IMR-90 (cell line): ENCODE results near the gene CDK18. TPM values are rescaled to one million over a fixed set of nuclear protein-coding genes. Genes with fewer than 3 reads are reported as not detected.

Source experiments
- ATAC-seq: fragments of 200-7000 bp; cut with Tn5 transposase; 2 replicates; pipeline ENCODE4 v1.9.1; 2020; ENCODE audit warnings: low read depth, mild to moderate bottlenecking, moderate library complexity
- BruUV-seq: library from RNA; stranded (reverse); fragments of 400-500 nt; replicated peaks from 2 replicates; lab custom pipeline; 2021; lab: Mats Ljungman, UMichigan
- CTCF ChIA-PET: fragments of 300-600 bp; formaldehyde crosslinking; extraction: SDS; loops from one replicate; lab custom pipeline; 2021; ENCODE audit warnings: antibody characterized with exemption; lab: Yijun Ruan, JAX
- POLR2A ChIA-PET: fragments of 300-600 bp; sonication (Branson Sonifier 250); formaldehyde crosslinking; loops from one replicate; lab custom pipeline; 2022; ENCODE audit warnings: antibody characterized with exemption; ENCODE audit not compliant: unreplicated experiment; lab: Charles Lee
- DNase-seq: peaks from one replicate; pipeline ENCODE4 v3.0.0; 2013
- H2AFZ ChIP-seq: replicated peaks from 2 replicates; pipeline ENCODE3; 2013; ENCODE audit warnings: low read length, mild to moderate bottlenecking; ENCODE audit not compliant: poor library complexity
- H2AK5ac ChIP-seq: 2 replicates; pipeline ENCODE4 v1.6.1; 2013; ENCODE audit warnings: low read depth, low read length, inconsistent platforms
- H2AK9ac ChIP-seq: replicated peaks from 2 replicates; pipeline ENCODE3; 2013; ENCODE audit warnings: mild to moderate bottlenecking, low read depth, low read length, moderate library complexity; ENCODE audit not compliant: poor library complexity
- H2BK120ac ChIP-seq: 2 replicates; pipeline ENCODE4 v1.6.1; 2013; ENCODE audit warnings: low read depth, low read length, inconsistent platforms
- H2BK15ac ChIP-seq: 3 replicates; pipeline ENCODE4 v1.6.1; 2013; ENCODE audit warnings: low read depth, low read length, inconsistent platforms
- H2BK20ac ChIP-seq: 2 replicates; pipeline ENCODE4 v1.6.1; 2013; ENCODE audit warnings: low read depth, mild to moderate bottlenecking, inconsistent platforms, low read length, moderate library complexity
- H2BK5ac ChIP-seq: 2 replicates; pipeline ENCODE4 v1.6.1; 2013; ENCODE audit warnings: mild to moderate bottlenecking, low read depth, low read length, inconsistent platforms; ENCODE audit not compliant: poor library complexity, severe bottlenecking
- H3K14ac ChIP-seq: replicated peaks from 2 replicates; pipeline ENCODE4 v1.6.1; 2013; ENCODE audit warnings: low read depth, low read length, inconsistent platforms
- H3K18ac ChIP-seq: 2 replicates; pipeline ENCODE4 v1.6.1; 2013; ENCODE audit warnings: low read depth, low read length, control low read depth
- H3K23ac ChIP-seq: 2 replicates; pipeline ENCODE4 v1.6.1; 2013; ENCODE audit warnings: low read depth, low read length, inconsistent platforms
- H3K27ac ChIP-seq: 2 replicates; pipeline ENCODE4 v1.5.1; 2013; ENCODE audit warnings: mild to moderate bottlenecking, control low read depth, low read length; ENCODE audit not compliant: insufficient read depth
- H3K27me3 ChIP-seq: 2 replicates; pipeline ENCODE4 v1.6.1; 2013; ENCODE audit warnings: low read length; ENCODE audit not compliant: control insufficient read depth, insufficient read depth
- H3K36me3 ChIP-seq: 2 replicates; pipeline ENCODE4 v1.6.1; 2013; ENCODE audit warnings: low read length, mixed read lengths; ENCODE audit not compliant: control insufficient read depth, insufficient read depth
- H3K4ac ChIP-seq: 2 replicates; pipeline ENCODE4 v1.6.1; 2013; ENCODE audit warnings: low read depth, low read length, inconsistent platforms
- H3K4me1 ChIP-seq: 2 replicates; pipeline ENCODE4 v1.6.1; 2013; ENCODE audit warnings: low read length, mixed read lengths; ENCODE audit not compliant: control insufficient read depth, insufficient read depth
- H3K4me2 ChIP-seq: 2 replicates; pipeline ENCODE4 v1.6.1; 2013; ENCODE audit warnings: low read depth, mild to moderate bottlenecking, control low read depth, low read length, moderate library complexity
- H3K4me3 ChIP-seq: 2 replicates; pipeline ENCODE4 v1.5.1; 2013; ENCODE audit warnings: low read depth, mild to moderate bottlenecking, control low read depth, low read length, moderate library complexity; ENCODE audit not compliant: insufficient read depth
- H3K56ac ChIP-seq: 2 replicates; pipeline ENCODE4 v1.6.1; 2013; ENCODE audit warnings: low read length, inconsistent platforms; ENCODE audit not compliant: insufficient read depth; ENCODE audit errors: extremely low read depth
- H3K79me1 ChIP-seq, 2 experiments: 2 replicates each; pipeline ENCODE4 v1.6.1; 2013; ENCODE audit warnings: low read length in 2 of 2, inconsistent platforms in 1 of 2, low read depth in 1 of 2
- H3K9ac ChIP-seq: 2 replicates; pipeline ENCODE4 v1.6.1; 2013; ENCODE audit warnings: low read depth, low read length, control low read depth
- H3K9me1 ChIP-seq: 2 replicates; pipeline ENCODE4 v1.6.1; 2013; ENCODE audit warnings: low read length, inconsistent platforms; ENCODE audit not compliant: insufficient read depth
- H3K9me3 ChIP-seq: 2 replicates; pipeline ENCODE4 v1.6.1; 2013; ENCODE audit warnings: low read length; ENCODE audit not compliant: control insufficient read depth, insufficient read depth
- H4K20me1 ChIP-seq: 2 replicates; pipeline ENCODE4 v1.6.1; 2013; ENCODE audit warnings: low read length, inconsistent platforms; ENCODE audit not compliant: insufficient read depth
- H4K5ac ChIP-seq: 2 replicates; pipeline ENCODE4 v1.6.1; 2013; ENCODE audit warnings: mild to moderate bottlenecking, low read depth, low read length, control low read depth
- H4K8ac ChIP-seq, 2 experiments: 2 replicates each; pipeline ENCODE4 v1.6.1; 2013; ENCODE audit warnings: low read depth in 2 of 2, low read length in 2 of 2, control low read depth in 1 of 2, inconsistent platforms in 1 of 2
- H4K91ac ChIP-seq: 2 replicates; pipeline ENCODE4 v1.6.1; 2013; ENCODE audit warnings: low read depth, low read length, inconsistent platforms; ENCODE audit not compliant: insufficient read depth
- BHLHE40 ChIP-seq: fragments of 150-350 bp; IDR thresholded peaks from 2 replicates; pipeline ENCODE4 v1.6.1; 2016; ENCODE audit warnings: mild to moderate bottlenecking, low read depth, low read length
- MAFK ChIP-seq: IDR thresholded peaks from 2 replicates; pipeline ENCODE4 v1.6.1; 2012; ENCODE audit warnings: low read depth, low read length, improper control_type of control experiment
- NFE2L2 ChIP-seq: fragments of 150-350 bp; IDR thresholded peaks from 2 replicates; pipeline ENCODE4 v1.6.1; 2016; ENCODE audit warnings: low read depth, mild to moderate bottlenecking, low read length
- POLR2A ChIP-seq: IDR thresholded peaks from 2 replicates; pipeline ENCODE4 v1.6.1; 2012; ENCODE audit warnings: mild to moderate bottlenecking, low read depth, low read length
- WGBS, 2 experiments: methylation state at CpG; one replicate each; pipeline versions ENCODE4 v1.1.5 to v1.1.7; 2013; ENCODE audit warnings: missing lambda C conversion rate in 2 of 2; ENCODE audit not compliant: insufficient read length in 1 of 2; ENCODE audit errors: extremely low coverage in 2 of 2; 5-methylcytosine and 5-hydroxymethylcytosine counted together
- dilution Hi-C: fragments of 300-500 bp; cut with HindIII; formaldehyde crosslinking; loops from one replicate; pipeline ENCODE4 v1.14.3; 2018; ENCODE audit warnings: low sequenced_read_pairs; ENCODE audit not compliant: unreplicated experiment
- in situ Hi-C: fragments of 300-500 bp; cut with MboI; formaldehyde crosslinking; loops from 3 replicates; pipeline ENCODE4 v1.14.3; 2019; ENCODE audit warnings: low sequenced_read_pairs, inconsistent platforms, mixed read lengths
- intact Hi-C: fragments of 100-400 bp; cut with micrococcal nuclease; formaldehyde crosslinking; loops from 2 replicates; pipeline ENCODE4 v1.10.0; 2022
- polyA plus RNA-seq, 3 experiments: library from polyadenylated mRNA; depleted of rRNA; stranded (reverse); fragments of >200 nt; gene quantifications; 2 replicates each; pipeline ENCODE4 v1.2.3, GENCODE V29; 2012; ENCODE audit warnings: low replicate concordance in 1 of 3
- total RNA-seq: library from RNA; depleted of rRNA; stranded (reverse); fragments of >200 nt; gene quantifications from 2 replicates; pipeline ENCODE4 v1.2.3, GENCODE V29; 2012
- TF ChIP-seq, protein P1 (sequence below): fragments of 150-350 bp; IDR thresholded peaks from 2 replicates; pipeline ENCODE4 v1.6.1; 2016; ENCODE audit warnings: low read depth, mild to moderate bottlenecking, low read length, moderate library complexity, borderline replicate concordance

The CDK18 gene
- total and polyA plus RNA-seq, 2 of the 4 experiments (the other 2 are of a cell fraction): 0.18 to 0.48 TPM

DNA sequence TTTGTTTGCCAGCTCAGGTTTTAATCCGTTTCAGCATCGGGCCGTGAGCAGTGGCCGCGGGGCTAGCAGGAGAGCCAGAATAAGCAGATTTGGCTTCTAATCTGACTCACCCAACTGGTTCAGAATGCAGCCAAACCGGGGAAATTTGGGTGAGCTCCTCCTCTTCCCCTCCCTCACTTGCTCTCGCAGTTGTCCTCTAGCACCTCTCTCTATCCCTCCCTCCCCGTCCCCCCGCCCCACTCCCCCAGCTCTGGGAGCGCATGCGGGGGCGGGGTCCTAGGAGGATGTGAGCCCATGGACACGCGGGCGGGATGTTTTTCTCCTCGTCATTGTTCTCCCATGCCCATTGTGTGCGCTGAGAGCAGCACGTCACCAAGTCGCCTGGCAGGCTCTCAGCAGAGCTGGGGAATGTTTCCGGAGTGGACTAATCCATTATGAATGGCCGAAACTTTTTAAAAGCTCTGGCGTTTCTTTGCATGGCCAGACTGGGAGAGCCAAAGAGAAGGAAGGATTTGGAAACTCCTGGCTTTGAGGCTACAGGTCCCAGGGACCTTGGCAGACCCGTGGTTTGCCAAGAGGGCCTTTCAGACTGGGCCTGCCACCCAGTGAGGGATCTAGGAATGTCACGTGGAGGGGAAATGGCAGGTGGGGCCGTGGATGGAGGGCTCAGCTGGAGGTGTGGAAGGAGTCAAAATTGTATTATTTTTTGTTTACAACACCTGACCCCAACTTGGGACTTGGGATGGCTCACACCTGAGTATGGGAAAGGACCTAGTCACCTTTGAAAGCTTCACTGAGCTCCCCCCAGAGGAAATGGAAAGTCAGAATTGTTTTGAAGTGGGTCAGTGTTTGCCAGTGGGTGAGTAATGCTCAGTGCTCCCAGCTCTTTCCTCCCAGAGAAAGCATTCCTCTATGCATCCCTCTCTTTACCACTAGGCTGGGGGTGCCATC is 39.2 kb downstream of the CDK18 start:
- H4K91ac ChIP-seq: no peak overlapping the region; the same call in 1 of the 2 replicates
- H4K8ac ChIP-seq: peak overlapping the region; percentile 42 to 61; a peak in 3 of 4 replicates
- no peak overlapping the region for H3K14ac ChIP-seq
- H3K4ac ChIP-seq: no peak overlapping the region
- H3K23ac ChIP-seq: no peak overlapping the region
- POLR2A ChIA-PET: interaction anchor here (0.6 kb wide), 1 partner anchor 222 kb away, joined by 4 read pairs; no protein-coding TSS in a partner anchor
- CTCF ChIA-PET: interaction anchor here (0.6 to 1.7 kb wide), 6 partner anchors 8 to 168 kb away, joined by 3 to 5 read pairs (median 3); no protein-coding TSS in a partner anchor
- no peaks in the 10 kb centered on the region for H3K79me1 ChIP-seq
- H3K56ac ChIP-seq: no peak overlapping the region
- no peak overlapping the region for H2AK5ac ChIP-seq
- no peaks in the 10 kb centered on the region for H3K9me3 ChIP-seq
- in situ Hi-C loops (no loop called here), intact Hi-C loops (no loop called here), dilution Hi-C loops (no loop called here)
- H3K36me3 ChIP-seq: no peaks in the 10 kb centered on the region
- WGBS, 2 experiments: 4% methylated on average over 8 of the region's 25 CpGs; no CpG with 5 or more reads in 1 of the 2 experiments
- no peaks in the 10 kb centered on the region for H3K9me1 ChIP-seq
- no peak overlapping the region for H2BK15ac ChIP-seq
- ATAC-seq (peak; percentile 86), DNase-seq (peak; percentile 82)
- H3K4me2 ChIP-seq: peak overlapping the region; percentile 76
- H3K9ac ChIP-seq: 0 out of 2 replicates have a peak overlapping the region, but pooled peaks have one; percentile 34
- H3K18ac ChIP-seq: no peak overlapping the region
- BruUV-seq: no TSS peak
- H2BK5ac ChIP-seq: no peak overlapping the region
- peak overlapping the region; percentile 89 for H2AFZ ChIP-seq
- peak overlapping the region; percentile 7 for H3K4me3 ChIP-seq
- peak overlapping the region; percentile 26; the same call in 1 of the 2 replicates for H2BK120ac ChIP-seq
- peaks cover 15% of the 10 kb centered on the region for H3K27me3 ChIP-seq
- H3K4me1 ChIP-seq: 0 out of 2 replicates have a peak, but pooled peaks cover 2% of the 10 kb centered on the region
- H2BK20ac ChIP-seq: no peak overlapping the region
- no peaks in the 10 kb centered on the region for H4K20me1 ChIP-seq
- peak overlapping the region; percentile 47 for H2AK9ac ChIP-seq
- TF ChIP-seq BHLHE40: peak; percentile 28
- no peak for TF ChIP-seq POLR2A
- TF ChIP-seq, protein P1, sequence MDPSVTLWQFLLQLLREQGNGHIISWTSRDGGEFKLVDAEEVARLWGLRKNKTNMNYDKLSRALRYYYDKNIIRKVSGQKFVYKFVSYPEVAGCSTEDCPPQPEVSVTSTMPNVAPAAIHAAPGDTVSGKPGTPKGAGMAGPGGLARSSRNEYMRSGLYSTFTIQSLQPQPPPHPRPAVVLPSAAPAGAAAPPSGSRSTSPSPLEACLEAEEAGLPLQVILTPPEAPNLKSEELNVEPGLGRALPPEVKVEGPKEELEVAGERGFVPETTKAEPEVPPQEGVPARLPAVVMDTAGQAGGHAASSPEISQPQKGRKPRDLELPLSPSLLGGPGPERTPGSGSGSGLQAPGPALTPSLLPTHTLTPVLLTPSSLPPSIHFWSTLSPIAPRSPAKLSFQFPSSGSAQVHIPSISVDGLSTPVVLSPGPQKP: no peak
- 0 out of 2 replicates have a peak, but pooled peaks have one; percentile 1 for TF ChIP-seq MAFK
- peak; percentile 51 for TF ChIP-seq NFE2L2
- H4K5ac ChIP-seq: no peak overlapping the region; the same call in 1 of the 2 replicates
- H3K27ac ChIP-seq: no peak overlapping the region
